ENCODE measurements around the gene MCF2L. TPM values are rescaled to one million over a fixed set of nuclear protein-coding genes. Genes with fewer than 3 reads are reported as not detected.

The MCF2L gene
- total and polyA plus RNA-seq, 12 donors: 29.6 to 99.8 (median 45.3) TPM

DNA sequence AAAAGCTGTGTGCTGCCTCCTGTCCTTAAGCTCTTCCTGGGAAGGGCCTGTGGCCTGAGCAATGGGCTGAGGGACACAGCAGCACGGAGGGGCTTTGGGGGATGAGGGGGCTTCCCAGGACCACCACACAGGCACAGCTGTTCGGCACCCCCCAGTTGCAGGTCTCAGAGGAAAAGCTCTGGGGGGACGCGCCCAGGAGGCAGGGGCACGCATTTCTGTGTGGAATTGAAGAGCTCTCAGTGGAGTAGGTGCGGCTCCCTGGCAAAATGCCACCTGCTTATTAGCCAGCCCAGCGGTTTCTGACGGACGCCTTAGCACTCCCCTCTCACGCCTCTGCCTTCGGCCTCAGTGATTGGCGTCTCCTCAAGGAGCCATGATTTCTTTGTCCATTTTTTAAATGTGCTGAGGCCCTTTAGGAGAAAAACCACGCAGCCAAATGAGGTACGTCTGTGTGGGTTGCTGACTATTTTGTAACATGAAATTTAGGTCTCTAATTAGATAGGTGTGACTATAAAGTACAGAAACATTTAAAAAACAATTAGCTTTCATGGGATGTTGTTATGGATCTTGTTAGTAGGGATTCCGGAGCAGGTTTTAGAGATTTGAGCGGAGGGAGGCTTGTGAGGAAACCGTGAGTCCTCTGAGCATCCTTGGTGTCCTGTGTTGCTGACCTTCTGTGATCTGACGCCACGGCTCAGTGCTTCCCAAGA, 4.0 kb downstream of the MCF2L start:
- Histone ChIP-seq H3K4me3 (no peak overlapping the region), H3K4me1 (peaks cover 6 to 29% (median 16%) of the 10 kb centered on the region in 9 donors), H3K27me3 (peaks cover 0 to 30% (median 7%) of the 10 kb centered on the region in 7 donors), H3K36me3 (no peaks in the 10 kb centered on the region), H3K27ac (no peak overlapping the region), H3K9me3 (no peaks in the 10 kb centered on the region)
- no peak for DNase-seq
- intact Hi-C loops (cut with DNase I): no loop called here
- TF ChIP-seq, protein P1, sequence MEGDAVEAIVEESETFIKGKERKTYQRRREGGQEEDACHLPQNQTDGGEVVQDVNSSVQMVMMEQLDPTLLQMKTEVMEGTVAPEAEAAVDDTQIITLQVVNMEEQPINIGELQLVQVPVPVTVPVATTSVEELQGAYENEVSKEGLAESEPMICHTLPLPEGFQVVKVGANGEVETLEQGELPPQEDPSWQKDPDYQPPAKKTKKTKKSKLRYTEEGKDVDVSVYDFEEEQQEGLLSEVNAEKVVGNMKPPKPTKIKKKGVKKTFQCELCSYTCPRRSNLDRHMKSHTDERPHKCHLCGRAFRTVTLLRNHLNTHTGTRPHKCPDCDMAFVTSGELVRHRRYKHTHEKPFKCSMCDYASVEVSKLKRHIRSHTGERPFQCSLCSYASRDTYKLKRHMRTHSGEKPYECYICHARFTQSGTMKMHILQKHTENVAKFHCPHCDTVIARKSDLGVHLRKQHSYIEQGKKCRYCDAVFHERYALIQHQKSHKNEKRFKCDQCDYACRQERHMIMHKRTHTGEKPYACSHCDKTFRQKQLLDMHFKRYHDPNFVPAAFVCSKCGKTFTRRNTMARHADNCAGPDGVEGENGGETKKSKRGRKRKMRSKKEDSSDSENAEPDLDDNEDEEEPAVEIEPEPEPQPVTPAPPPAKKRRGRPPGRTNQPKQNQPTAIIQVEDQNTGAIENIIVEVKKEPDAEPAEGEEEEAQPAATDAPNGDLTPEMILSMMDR (IDR thresholded peaks at IDR 0.05): no peak
- 74 to 85% methylated on average over 19 of the region's 19 CpGs for WGBS, 2 donors
- peak in 2 of 8 donors; percentile 15 to 33 for ATAC-seq

- H3K27me3 ChIP-seq: peaks cover 0 to 25% (median 4%) of the 10 kb centered on the region in 7 donors
- no peak for ATAC-seq
Measured at GRCh38 chr13:112973577-112973951, 4.5 kb downstream of the MCF2L start.

DNA sequence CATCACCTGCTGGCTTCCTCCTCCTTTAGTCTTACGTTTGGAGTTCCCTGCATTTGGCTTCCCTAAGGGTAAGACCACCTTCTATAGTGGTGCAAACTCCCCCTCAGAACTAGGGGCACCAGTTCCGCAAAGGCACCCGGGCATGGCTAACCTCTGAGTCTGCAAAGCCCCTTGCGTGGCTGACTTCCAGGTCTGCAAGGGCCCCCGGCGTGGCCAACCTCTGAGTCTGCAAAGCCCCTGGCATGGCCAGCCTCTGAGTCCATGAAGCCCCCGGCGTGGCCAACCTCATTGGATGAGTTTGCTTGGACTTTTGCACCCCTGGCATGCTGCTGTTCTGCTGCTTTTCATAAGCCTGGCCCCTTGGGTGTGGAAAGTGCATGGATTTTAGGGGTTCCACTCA, 5.1 kb downstream of the MCF2L start:
- TF ChIP-seq, protein P1 (IDR thresholded peaks at IDR 0.05): no peak
- WGBS, 2 donors: 91 to 96% methylated on average over 8 of the region's 8 CpGs

More at GRCh38 chr13:112973577-112973951, 4.5 kb downstream of the MCF2L start:
- H3K4me1 ChIP-seq: peaks cover 8 to 29% (median 17%) of the 10 kb centered on the region in 9 donors
- TF ChIP-seq, protein P1 (IDR thresholded peaks at IDR 0.05): no peak
- no peaks in the 10 kb centered on the region for H3K36me3 ChIP-seq
- DNase-seq: no peak
- 93 to 95% methylated on average over 18 of the region's 18 CpGs for WGBS, 2 donors
- no peaks in the 10 kb centered on the region for H3K9me3 ChIP-seq
- intact Hi-C loops (cut with DNase I): no loop called here
- H3K4me3 ChIP-seq: no peak overlapping the region
- no peak overlapping the region for H3K27ac ChIP-seq

GRCh38 chr13:112974671-112975070, 5.7 kb downstream of the MCF2L start:
- no peak overlapping the region for H3K27ac ChIP-seq
- no peaks in the 10 kb centered on the region for H3K36me3 ChIP-seq
- intact Hi-C loops (cut with DNase I): no loop called here
- peaks cover 0 to 14% (median 0%) of the 10 kb centered on the region in 7 donors for H3K27me3 ChIP-seq
- ATAC-seq: no peak
- TF ChIP-seq, protein P1 (IDR thresholded peaks at IDR 0.05): no peak
- H3K4me1 ChIP-seq: peaks cover 7 to 25% (median 10%) of the 10 kb centered on the region in 9 donors
- no peak for DNase-seq
- no peak overlapping the region for H3K4me3 ChIP-seq
- WGBS, 2 donors: 90 to 91% methylated on average over 13 of the region's 13 CpGs
- no peaks in the 10 kb centered on the region for H3K9me3 ChIP-seq

More for the DNA sequence above, 5.1 kb downstream of the MCF2L start:
- Histone ChIP-seq H3K27me3 (peaks cover 0 to 19% (median 0%) of the 10 kb centered on the region in 7 donors), H3K4me3 (no peak overlapping the region), H3K27ac (no peak overlapping the region), H3K4me1 (peaks cover 7 to 29% (median 15%) of the 10 kb centered on the region in 9 donors), H3K9me3 (no peaks in the 10 kb centered on the region), H3K36me3 (no peaks in the 10 kb centered on the region)
- intact Hi-C loops (cut with DNase I): no loop called here
- DNase-seq (no peak), ATAC-seq (no peak)
